HG02571 (cell line): Measurements from ENCODE around the gene ACVR1B.

Experiments used
- ATAC-seq: cut with Tn5 transposase; IDR thresholded peaks from one replicate; pipeline ENCODE4 v1.9.1; 2021; ENCODE audit warnings: mild to moderate bottlenecking, moderate library complexity; ENCODE audit not compliant: unreplicated experiment

ACVR1B gene

DNA sequence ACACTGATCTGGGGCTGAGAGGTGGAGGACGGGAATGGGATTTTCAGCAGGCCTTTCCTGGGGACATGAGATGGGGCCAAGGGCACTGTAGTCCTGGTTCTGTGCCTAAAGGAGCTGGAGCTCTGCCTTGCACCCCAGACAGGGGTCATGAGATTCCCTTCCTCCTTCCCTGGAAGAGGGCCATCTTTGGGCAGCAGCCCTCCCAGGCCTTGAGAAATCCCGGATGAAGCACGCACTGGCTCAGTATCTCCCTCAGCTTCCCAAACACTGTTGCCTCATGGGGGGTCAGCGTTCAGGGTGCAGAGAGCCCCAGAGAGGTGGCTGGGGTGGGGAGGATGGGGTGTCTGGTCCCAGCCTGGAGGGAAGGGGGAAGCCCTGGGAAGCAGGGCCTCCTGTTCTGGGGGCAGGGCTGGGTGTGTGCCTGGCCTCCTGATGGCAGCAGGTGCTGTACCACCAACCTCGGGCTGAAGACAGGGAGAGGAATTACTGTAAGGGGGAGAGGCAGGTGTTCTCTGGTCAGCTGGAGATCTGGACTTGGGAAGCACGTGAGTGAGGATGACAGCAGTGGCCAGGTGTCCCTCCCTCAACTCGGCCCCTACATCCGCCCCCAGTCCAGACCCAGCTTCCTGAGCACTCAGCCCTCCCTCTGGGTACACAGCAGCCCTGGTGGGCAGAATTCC is 91.3 kb downstream of the ACVR1B start:
- ATAC-seq: no peak

DNA sequence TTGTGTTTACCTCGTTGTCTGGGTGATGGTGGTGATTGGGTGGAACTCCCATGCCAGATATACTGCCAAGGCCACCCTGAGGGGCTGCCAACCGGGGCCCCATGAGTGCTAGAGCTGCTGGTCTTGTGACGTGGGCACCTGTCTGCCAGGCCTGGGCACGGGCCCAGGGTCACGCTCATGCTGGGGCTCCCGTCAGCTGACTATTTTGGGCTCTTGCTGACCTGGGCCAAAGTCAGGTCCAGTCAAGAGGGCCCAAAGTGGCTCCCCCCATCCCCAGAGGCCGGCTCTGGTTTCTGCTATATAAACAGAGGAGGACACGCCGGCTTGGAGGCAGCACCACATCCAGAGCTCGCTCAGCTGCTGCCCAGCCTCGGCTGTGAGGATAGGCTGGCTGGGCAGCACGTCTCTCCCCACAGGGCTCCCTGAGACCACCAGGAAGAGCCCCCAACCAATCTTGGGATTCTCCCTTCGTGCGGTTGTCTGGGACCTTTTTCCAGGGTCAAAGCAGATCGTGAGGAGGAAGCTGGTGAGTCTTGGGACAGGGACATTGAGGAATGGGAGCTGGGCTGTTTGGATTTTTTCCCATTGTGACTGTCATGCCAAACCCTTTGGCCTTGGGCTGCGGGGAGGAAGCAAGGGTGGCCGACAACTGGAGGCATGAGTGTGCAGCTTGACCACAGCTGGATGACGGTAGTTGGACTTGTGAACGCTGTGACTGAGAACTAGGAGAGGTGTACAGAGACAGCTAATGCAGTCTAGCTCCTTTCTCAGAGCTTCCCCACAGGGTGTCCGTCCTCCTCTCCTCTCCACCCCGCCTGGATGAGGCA is 92.1 kb downstream of the ACVR1B start:
- ATAC-seq: no peak

DNA sequence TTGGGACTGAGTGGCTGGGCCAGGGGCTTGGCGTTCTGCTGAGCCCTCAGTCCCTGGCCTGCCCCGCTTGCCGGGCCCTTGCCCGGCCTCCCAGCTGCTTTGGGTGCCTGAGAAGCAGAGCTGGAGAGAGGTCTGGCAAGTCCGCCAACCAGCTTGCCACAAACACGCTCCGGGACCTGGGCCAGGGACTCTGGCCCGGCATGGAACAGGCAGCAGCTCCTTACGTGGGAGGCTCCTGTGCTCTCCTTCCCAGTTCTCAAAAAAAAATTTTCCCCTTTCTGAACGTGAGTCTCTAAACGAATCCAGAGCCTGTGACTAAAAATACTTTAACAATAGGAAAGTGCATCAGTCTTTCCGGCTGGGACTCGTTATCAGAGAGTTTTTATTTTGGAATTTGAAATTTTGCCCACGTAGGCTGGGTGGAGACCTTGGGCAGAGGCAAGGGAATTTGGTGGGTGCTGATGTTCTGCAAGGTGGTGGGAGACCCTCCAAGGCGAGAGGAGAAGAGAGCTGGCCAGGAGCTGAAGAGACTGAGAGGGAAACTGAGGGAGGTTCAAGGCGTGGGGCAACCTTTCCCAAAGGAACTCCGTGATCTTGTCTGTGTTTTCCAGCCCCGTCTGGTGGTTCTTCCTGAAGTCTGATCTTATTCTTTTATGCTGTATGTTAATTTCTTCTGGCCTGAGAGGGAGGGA is 92.9 kb downstream of the ACVR1B start:
- ATAC-seq: no peak

DNA sequence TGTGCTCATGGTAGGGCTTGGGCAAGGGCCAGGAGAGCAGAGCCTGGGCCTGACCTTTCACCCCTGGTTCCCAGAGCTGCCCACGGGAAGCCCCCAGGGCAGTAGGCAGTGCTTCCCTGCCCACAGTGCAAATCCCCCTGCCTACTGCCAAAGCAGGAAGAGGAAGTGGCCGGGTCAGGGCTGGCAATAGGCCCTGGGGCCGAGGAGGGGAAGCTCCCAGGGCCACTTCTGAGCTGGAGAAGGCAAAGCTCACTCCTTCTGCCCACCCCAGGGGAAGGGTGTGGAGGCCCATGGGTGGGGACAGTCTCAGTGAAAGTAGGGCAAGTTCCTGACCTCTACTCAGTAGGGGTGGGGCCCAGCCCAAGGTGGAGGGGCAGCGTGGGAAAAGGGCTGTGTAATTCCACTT is 94.3 kb downstream of the ACVR1B start:
- no peak for ATAC-seq
